ENCODE measurements around the gene IFNL4. TPM values are rescaled to one million over a fixed set of nuclear protein-coding genes. Genes with fewer than 3 reads are reported as not detected.
"Not testable (repeated sequence)": the region's sequence is repeated elsewhere in the genome, so short reads cannot be mapped to it uniquely, and the experiment has no call there.

IFNL4 gene
- total RNA-seq, 1 donor from 2014 or later, result not detected

DNA sequence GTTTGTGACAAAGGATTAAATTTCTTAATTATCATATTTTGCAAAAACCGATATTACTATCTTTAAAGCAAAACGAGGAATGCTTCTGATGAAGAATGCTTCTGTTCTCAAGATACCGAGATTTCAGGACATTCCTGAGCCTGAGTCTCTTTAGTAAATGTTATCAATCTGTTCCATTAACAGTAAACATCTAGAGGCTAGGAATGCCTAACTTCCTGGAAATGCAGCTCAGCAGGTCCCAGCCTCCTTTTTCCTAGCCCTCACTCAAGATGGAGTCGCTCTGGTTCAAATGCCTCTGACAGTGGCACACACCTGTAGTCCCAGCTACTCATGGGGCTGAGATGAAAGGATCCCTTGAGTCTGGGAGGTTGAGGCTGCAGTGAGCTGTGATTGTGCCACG is 2.4 kb upstream of the IFNL4 start:
- Mint-ChIP-seq H3K4me1 (ENCODE audit: low read depth) (peaks cover 1% of the 10 kb centered on the region), H3K27me3 (ENCODE audit: low read depth) (peaks cover 16% of the 10 kb centered on the region), H3K4me3 (ENCODE audit: low read depth) (no peak overlapping the region)

DNA sequence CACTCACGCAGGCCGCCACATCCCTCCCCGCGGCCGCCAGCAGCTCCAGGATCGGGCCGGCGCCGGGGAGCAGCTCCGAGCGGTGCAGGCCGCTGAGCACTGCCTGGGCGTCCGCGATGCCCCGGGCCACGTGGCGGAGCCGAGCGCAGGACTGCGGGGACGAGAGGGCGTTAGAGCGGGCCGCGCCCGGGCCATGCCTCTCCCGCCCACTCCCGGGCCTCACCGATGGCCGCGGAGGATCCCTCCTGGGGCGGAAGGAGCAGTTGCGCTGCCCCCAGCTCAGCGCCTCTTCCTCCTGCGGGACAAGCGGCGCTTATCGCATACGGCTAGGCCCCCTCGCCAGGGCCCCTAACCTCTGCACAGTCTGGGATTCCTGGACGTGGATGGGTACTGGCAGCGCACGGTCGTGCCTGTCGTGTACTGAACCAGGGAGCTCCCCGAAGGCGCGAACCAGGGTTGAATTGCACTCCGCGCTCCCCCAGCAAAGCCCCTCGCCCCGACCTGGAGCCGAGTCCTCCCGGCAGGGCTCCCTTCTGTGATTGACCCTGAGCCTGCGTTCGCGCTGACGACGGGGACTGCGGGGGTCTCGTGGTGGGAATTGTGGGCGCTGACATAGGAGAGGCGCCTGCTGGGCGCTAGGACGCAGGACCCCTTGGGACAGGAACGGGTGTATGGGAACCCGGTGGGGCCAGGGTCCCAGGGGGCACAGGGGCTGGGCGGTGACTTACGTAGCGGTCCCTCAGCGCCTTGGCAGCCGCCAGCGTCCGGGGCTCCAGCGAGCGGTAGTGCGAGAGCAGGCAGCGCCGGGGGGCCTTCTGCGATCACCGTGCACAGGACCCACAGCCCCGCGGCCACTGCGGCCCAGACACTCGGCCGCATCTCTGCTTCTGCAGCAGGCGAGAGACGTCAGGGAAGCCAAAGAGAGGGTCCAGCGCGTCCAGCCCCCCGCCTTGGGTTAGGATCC is 673 bp downstream of the IFNL4 start:
- no peak overlapping the region for H3K27ac Mint-ChIP-seq
- peaks cover 19% of the 10 kb centered on the region for H3K27me3 Mint-ChIP-seq (ENCODE audit: low read depth)
- DNase-seq (ENCODE audit: low spot score), result no peak
- intact Hi-C loops (cut with micrococcal nuclease), result no loop called here
- no peaks in the 10 kb centered on the region for H3K36me3 Mint-ChIP-seq (ENCODE audit: low read depth)
- no peak overlapping the region for H3K4me3 Mint-ChIP-seq (ENCODE audit: low read depth)
- H3K4me1 Mint-ChIP-seq (ENCODE audit: low read depth), result peaks cover 1% of the 10 kb centered on the region
- H3K9me3 Mint-ChIP-seq, result no peaks in the 10 kb centered on the region

More for the DNA sequence above, 2.4 kb upstream of the IFNL4 start:
- Mint-ChIP-seq H3K36me3 (ENCODE audit: low read depth) (no peaks in the 10 kb centered on the region), H3K9me3 (no peaks in the 10 kb centered on the region), H3K27ac (no peak overlapping the region)
- no peak for DNase-seq (ENCODE audit: low spot score)
- intact Hi-C loops (cut with micrococcal nuclease), result no loop called here

DNA sequence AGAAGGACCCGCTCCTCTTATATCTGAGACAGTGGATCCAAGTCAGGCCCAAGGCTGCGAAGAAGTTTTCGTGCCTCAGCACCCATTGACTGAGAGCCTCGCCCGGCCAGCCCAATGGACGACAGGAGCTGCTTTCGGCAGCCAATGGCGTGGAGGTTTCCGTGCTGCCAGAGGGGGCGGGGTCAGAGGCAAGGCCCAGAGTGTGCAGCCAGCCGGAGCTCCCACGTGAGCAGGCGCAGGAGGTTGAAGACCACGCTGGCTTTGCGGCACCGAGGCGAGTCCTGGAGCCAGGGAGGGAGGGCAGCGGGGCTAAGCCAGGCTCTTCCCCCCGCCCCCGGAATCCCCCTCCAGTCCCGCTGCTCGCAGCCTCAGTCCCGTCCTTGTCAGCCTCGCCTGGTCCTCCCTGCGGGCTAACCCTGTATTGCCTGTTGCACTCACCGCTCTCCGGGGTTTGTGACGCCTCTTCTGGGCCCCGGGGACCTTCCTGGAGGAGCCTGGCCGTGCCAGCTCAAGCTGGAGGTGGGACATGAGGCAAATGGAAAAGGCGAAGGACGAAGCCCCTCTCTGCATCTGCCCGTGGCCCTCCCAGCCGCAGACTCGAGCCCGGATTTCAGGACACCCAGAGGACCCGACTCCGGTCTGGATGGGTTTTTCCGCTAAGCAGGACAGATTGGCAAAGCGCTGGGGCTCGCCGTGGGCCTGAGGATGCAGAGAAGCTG is 1.5 kb downstream of the IFNL4 start:
- H3K27me3 Mint-ChIP-seq (ENCODE audit: low read depth), result peaks cover 16% of the 10 kb centered on the region
- peaks cover 1% of the 10 kb centered on the region for H3K4me1 Mint-ChIP-seq (ENCODE audit: low read depth)
- intact Hi-C loops (cut with micrococcal nuclease), result no loop called here
- H3K27ac Mint-ChIP-seq, result no peak overlapping the region
- no peak overlapping the region for H3K4me3 Mint-ChIP-seq (ENCODE audit: low read depth)
- no peaks in the 10 kb centered on the region for H3K9me3 Mint-ChIP-seq
- no peaks in the 10 kb centered on the region for H3K36me3 Mint-ChIP-seq (ENCODE audit: low read depth)
- no peak for DNase-seq (ENCODE audit: low spot score)

DNA sequence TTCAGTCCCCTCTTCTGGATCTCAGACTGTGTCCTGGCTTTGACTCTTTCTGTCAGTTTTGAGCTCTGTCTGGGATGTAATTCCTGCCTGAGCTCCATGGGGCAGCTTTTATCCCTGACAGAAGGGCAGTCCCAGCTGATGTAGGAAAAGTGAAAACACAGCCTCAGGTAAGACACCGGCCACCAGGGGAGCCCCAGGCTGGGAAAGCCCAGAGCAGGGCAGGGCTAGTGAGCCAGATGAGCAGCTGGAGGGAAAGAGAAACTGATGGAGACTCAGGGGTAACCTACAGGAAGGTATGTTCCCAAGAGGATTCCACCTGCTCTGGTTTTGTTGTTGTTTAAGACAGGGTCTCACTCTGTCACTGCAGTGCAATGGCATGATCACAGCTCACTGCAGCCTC is 3.5 kb downstream of the IFNL4 start:
- H3K4me3 Mint-ChIP-seq (ENCODE audit: low read depth); H3K27ac Mint-ChIP-seq; DNase-seq (ENCODE audit: low spot score); H3K4me1 Mint-ChIP-seq (ENCODE audit: low read depth); intact Hi-C loops (cut with micrococcal nuclease); H3K9me3 Mint-ChIP-seq; H3K36me3 Mint-ChIP-seq (ENCODE audit: low read depth): not testable (repeated sequence)
- peaks cover 13% of the 10 kb centered on the region for H3K27me3 Mint-ChIP-seq (ENCODE audit: low read depth)

DNA sequence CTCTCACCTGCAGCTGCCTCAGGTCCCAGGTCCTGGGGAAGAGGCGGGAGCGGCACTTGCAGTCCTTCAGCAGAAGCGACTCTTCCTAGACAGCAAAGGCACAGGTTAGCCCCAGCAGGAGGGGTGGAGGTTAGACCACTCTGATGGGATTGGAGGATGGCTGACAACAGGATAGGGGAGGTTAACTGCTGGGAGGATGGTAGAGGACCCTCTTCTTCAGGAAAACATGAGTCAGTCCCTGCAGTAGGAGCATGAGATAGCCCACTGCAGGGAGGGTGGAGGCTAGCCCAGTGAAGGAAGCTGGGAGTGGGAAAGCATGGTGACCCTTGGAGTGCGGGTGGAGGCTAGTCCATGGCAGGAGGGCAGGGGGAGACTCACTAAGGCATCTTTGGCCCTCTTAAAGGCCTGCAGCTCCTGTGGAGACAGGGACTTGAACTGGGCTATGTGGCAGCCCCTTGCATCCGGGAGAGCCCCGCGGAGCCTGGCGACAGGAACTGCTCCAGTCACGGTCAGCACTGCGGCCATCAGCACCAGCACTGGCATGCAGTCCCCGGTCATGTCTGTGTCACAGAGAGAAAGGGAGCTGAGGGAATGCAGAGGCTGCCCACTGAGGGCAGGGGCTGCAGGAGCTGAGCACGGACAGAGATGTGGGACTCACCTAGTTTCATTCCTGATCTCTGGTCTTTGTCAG is 4.1 kb downstream of the IFNL4 start, which contains the start of gene IFNL3:
TSS of gene IFNL3 (minus strand) at position 597 of the 691 bp plus-strand sequence. CDS start at position 558, 39 bp downstream.
- H3K4me3 Mint-ChIP-seq (ENCODE audit: low read depth); H3K9me3 Mint-ChIP-seq; H3K27ac Mint-ChIP-seq; H3K4me1 Mint-ChIP-seq (ENCODE audit: low read depth); intact Hi-C loops (cut with micrococcal nuclease); H3K36me3 Mint-ChIP-seq (ENCODE audit: low read depth); DNase-seq (ENCODE audit: low spot score): not testable (repeated sequence)
- peaks cover 12% of the 10 kb centered on the region for H3K27me3 Mint-ChIP-seq (ENCODE audit: low read depth)

DNA sequence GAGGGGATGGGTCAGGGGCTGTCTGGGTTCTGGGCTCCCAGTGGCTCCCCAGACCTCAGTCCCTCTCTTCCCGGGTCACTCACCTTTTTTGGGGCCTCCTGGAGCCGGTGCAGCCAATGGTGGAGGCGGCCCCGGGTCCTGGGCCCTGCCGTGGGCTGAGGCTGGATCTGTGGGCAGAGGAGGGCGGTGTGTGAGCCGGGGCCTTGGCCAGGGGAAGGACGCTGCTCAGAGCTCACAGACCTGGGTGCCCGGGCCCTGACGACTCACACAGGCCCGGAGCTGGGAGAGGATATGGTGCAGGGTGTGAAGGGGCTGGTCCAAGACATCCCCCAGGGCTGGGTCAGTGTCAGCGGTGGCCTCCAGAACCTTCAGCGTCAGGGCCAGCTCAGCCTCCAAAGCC is 4.9 kb downstream of the IFNL4 start:
- H3K9me3 Mint-ChIP-seq; H3K27ac Mint-ChIP-seq; H3K36me3 Mint-ChIP-seq (ENCODE audit: low read depth); intact Hi-C loops (cut with micrococcal nuclease); H3K4me1 Mint-ChIP-seq (ENCODE audit: low read depth); DNase-seq (ENCODE audit: low spot score); H3K4me3 Mint-ChIP-seq (ENCODE audit: low read depth); H3K27me3 Mint-ChIP-seq (ENCODE audit: low read depth): not testable (repeated sequence)

DNA sequence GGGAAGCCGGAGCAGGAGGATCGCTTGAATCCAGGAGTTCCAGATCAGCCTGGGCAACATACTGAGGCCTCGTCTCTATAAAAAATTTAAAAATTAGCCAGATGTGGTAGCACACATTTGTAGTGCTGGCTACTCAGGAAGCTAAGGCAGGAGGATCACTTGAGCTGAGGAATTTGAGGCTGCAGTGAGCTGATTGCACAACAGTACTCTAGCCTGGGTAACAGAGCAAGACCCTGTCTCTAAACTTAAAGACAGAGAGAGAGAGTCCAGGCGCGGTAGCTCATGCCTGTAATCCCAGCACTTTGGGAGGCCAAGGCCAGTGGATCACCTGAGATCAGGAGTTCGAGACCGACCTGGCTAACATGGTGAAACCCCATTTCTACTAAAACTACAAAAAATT is 8.2 kb downstream of the IFNL4 start:
- no peaks in the 10 kb centered on the region for H3K36me3 Mint-ChIP-seq (ENCODE audit: low read depth)
- DNase-seq (ENCODE audit: low spot score), result no peak
- peaks cover 11% of the 10 kb centered on the region for H3K4me1 Mint-ChIP-seq (ENCODE audit: low read depth)
- peaks cover 5% of the 10 kb centered on the region for H3K27me3 Mint-ChIP-seq (ENCODE audit: low read depth)
- H3K27ac Mint-ChIP-seq, result no peak overlapping the region
- no peaks in the 10 kb centered on the region for H3K9me3 Mint-ChIP-seq
- no peak overlapping the region for H3K4me3 Mint-ChIP-seq (ENCODE audit: low read depth)
- intact Hi-C loops (cut with micrococcal nuclease), result no loop called here

DNA sequence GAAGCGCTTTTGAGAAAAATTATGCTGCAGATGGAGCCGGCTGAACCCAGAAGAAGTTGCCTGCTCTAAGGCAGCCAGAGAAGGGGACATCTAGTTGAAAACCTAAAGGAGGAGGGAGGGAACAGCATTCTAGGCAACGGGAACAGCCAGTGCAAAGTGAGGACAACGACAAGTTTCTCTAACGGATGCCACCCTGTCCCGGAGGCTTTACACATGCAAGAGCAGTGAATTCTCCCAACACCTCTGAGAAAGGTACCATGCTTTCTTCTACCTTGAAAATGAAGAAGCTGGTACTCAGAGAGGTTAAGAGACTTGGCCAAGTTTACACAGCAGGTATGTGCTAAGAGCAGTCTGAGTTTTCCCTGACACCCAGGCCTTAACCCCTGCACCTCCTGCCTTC is 9.7 kb downstream of the IFNL4 start:
- Mint-ChIP-seq H3K27me3 (ENCODE audit: low read depth) (peaks cover 5% of the 10 kb centered on the region), H3K9me3 (no peaks in the 10 kb centered on the region), H3K27ac (no peak overlapping the region), H3K4me3 (ENCODE audit: low read depth) (no peak overlapping the region), H3K4me1 (ENCODE audit: low read depth) (peaks cover 11% of the 10 kb centered on the region), H3K36me3 (ENCODE audit: low read depth) (no peaks in the 10 kb centered on the region)
- intact Hi-C loops (cut with micrococcal nuclease), result no loop called here
- DNase-seq (ENCODE audit: low spot score), result no peak

DNA sequence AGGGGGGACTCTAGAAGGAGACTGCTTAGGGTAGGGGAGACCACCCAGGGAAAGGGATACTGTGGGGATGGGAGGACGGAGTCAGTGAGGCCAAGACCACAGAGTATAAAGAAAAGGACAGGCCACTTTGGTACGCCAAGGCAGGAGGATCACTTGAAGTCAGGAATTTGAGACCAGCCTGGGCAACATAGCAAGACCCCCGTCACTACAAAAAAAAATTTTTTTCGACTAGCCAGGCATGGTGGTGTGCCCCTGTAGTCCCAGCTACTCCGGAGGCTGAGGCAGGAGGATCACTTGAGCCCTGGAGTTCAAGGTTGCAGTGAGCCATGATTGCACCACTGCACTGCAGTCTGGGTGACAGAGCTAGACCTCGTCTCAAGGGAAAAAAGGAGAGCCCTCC is 10.4 kb downstream of the IFNL4 start:
- intact Hi-C loops (cut with micrococcal nuclease), result no loop called here
- H3K27me3 Mint-ChIP-seq (ENCODE audit: low read depth), result peaks cover 2% of the 10 kb centered on the region
- H3K27ac Mint-ChIP-seq, result peak overlapping the region; percentile 49
- H3K9me3 Mint-ChIP-seq, result no peaks in the 10 kb centered on the region
- no peak overlapping the region for H3K4me3 Mint-ChIP-seq (ENCODE audit: low read depth)
- H3K4me1 Mint-ChIP-seq (ENCODE audit: low read depth), result peaks cover 11% of the 10 kb centered on the region
- no peaks in the 10 kb centered on the region for H3K36me3 Mint-ChIP-seq (ENCODE audit: low read depth)
- no peak for DNase-seq (ENCODE audit: low spot score)

DNA sequence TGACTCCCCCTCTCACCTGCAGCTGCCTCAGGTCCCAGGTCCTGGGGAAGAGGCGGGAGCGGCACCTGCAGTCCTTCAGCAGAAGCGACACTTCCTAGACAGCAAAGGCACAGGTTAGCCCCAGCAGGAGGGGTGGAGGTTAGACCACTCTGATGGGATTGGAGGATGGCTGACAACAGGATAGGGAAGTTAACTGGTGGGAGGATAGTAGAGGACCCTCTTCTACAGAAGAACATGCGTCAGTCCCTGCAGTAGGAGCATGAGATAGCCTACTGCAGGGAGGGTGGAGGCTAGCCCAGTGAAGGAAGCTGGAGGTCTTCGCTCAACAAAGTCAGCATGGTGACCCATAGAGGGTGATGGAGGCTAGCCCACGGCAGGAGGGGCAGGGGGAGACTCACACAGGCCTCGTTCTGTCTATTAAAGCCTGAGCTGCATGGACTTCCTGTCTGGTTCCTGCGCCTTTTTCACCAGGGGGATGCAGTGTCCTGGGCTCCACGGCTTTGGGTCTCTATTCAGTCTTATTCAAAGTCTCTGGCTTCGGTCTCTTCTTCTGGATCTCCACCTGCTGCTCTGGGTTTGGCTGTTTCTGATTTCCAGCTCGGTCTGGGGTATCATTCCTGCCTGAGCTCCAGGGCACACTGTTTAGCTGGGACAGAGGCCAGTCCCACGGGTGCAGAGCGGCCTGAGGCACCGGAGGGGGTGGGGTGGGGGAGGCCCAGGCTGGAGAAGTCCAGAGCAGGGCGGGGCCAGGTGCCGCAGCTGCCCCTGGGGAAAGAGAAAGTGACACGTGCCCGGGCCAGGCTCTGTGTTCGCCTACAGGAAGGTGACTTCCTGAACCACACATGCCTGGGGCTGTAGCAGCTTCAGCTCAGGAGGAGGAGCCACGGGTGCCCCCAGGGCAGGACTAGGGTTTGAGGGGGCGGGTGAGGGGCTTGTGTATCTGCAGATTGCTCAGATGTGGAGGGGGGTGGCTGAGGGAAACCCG is 11.2 kb downstream of the IFNL4 start:
- H3K4me1 Mint-ChIP-seq (ENCODE audit: low read depth), result peaks cover 11% of the 10 kb centered on the region
- H3K27ac Mint-ChIP-seq, result peak overlapping the region; percentile 49
- intact Hi-C loops (cut with micrococcal nuclease), result no loop called here
- peak overlapping the region; percentile 14 for H3K4me3 Mint-ChIP-seq (ENCODE audit: low read depth)
- no peaks in the 10 kb centered on the region for H3K9me3 Mint-ChIP-seq
- DNase-seq (ENCODE audit: low spot score), result peak; percentile 27
- H3K36me3 Mint-ChIP-seq (ENCODE audit: low read depth), result no peaks in the 10 kb centered on the region
- no peaks in the 10 kb centered on the region for H3K27me3 Mint-ChIP-seq (ENCODE audit: low read depth)

DNA sequence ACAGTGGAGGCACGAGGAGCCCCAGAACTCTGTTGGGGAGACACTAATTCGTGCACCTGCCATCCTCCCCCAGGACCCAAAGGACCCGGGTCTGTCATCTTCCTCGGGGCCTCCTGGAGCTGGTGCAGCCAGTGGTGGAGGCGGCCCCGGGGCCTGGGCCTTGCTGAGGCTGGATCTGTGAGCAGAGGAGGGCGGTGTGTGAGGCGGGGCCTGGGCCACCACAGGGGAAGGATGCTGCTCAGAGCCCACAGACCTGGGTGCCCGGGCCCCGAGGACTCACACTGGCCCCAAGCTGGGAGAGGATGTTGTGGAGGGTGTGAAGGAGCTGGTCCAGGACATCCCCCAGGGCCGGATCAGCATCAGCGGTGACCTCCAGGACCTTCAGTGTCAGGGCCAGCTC is 12.1 kb downstream of the IFNL4 start:
- DNase-seq (ENCODE audit: low spot score), result no peak
- intact Hi-C loops (cut with micrococcal nuclease), result no loop called here
- peaks cover 11% of the 10 kb centered on the region for H3K4me1 Mint-ChIP-seq (ENCODE audit: low read depth)
- no peak overlapping the region for H3K4me3 Mint-ChIP-seq (ENCODE audit: low read depth)
- no peaks in the 10 kb centered on the region for H3K36me3 Mint-ChIP-seq (ENCODE audit: low read depth)
- no peak overlapping the region for H3K27ac Mint-ChIP-seq
- H3K27me3 Mint-ChIP-seq (ENCODE audit: low read depth), result peaks cover 3% of the 10 kb centered on the region
- no peaks in the 10 kb centered on the region for H3K9me3 Mint-ChIP-seq

DNA sequence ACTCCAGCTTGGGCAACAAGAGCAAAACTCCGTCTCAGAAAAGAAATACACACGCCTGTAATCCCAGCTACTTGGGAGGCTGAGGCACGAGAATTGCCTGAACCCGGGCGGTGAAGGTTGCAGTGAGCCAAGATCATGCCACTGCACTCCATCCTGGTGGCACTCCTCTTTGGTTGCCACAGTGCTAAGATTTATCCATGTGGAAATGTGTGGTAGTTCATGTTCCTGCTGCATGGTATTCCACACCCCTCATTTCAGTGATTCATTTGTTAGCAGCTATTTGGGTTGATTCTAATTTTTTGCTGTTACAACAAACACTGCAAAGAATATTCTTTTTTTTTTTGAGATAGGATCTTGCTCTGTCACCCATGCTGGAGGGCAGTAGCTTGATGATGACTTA is 15.9 kb downstream of the IFNL4 start:
- Mint-ChIP-seq H3K9me3 (no peaks in the 10 kb centered on the region), H3K4me1 (ENCODE audit: low read depth) (peaks cover 3% of the 10 kb centered on the region), H3K27ac (no peak overlapping the region), H3K27me3 (ENCODE audit: low read depth) (peaks cover 7% of the 10 kb centered on the region), H3K36me3 (ENCODE audit: low read depth) (no peaks in the 10 kb centered on the region), H3K4me3 (ENCODE audit: low read depth) (no peak overlapping the region)
- intact Hi-C loops (cut with micrococcal nuclease), result no loop called here
- no peak for DNase-seq (ENCODE audit: low spot score)

All from activated T-helper 2 cell treated with anti-CD3 and anti-CD28 coated beads, Interferon-gamma antibody, Interleukin-2, Interleukin-4, amounts not matched to agents 10 μg/mL and 5 μg/mL and 100 μg/mL, durations not matched to agents 14 hours and 24 hours and 36 hours (primary cell).